PC-3 (cell line): ENCODE results near the gene BTD.

Experiments used
- CTCF ChIP-seq: fragments of 300-600 bp; sonication (generic); conservative IDR thresholded peaks from 2 replicates; pipeline ENCODE4 v1.5.1; 2017; ENCODE audit warnings: antibody characterized with exemption, low read depth, mild to moderate bottlenecking, low read length
- EZH2 ChIP-seq: fragments of 300-600 bp; sonication (generic); IDR thresholded peaks from one replicate; pipeline ENCODE4 v1.6.1; 2017; ENCODE audit warnings: antibody characterized with exemption, mild to moderate bottlenecking, low read length; ENCODE audit not compliant: unreplicated experiment
- EZH2phosphoT487 ChIP-seq: fragments of 300-600 bp; sonication (generic); IDR thresholded peaks from 2 replicates; pipeline ENCODE4 v1.6.1; 2018; ENCODE audit warnings: mild to moderate bottlenecking, antibody characterized with exemption, low read length, borderline replicate concordance

GRCh38 chr3:15676259-15676658 is 74.7 kb downstream of the BTD start:
- TF ChIP-seq CTCF (no peak), EZH2phosphoT487 (no peak), EZH2 (no peak)
